OCI-LY1 (cell line): ENCODE measurements around the gene WWP2.

ENCODE experiments used
- CTCF ChIP-seq: fragments of 200-600 bp; sonication (generic), shearing (Covaris generic); IDR thresholded peaks from 2 replicates; pipeline ENCODE4 v1.5.1; 2017; ENCODE audit warnings: mild to moderate bottlenecking, antibody characterized with exemption, low read length, moderate library complexity, mixed read lengths
- EZH2 ChIP-seq: fragments of 200-600 bp; sonication (generic), shearing (Covaris generic); IDR thresholded peaks from 2 replicates; pipeline ENCODE4 v1.8.0; 2017; ENCODE audit warnings: borderline replicate concordance, mixed run types, mild to moderate bottlenecking, antibody characterized with exemption, low read length, moderate library complexity, mixed read lengths

GRCh38 chr16:69867784-69868560 is 105.8 kb downstream of the WWP2 start:
- TF ChIP-seq CTCF: no peak
- TF ChIP-seq EZH2: no peak
